WI38 (cell line): ENCODE results near the gene CEP162.
"Not testable (repeated sequence)": the region's sequence is repeated elsewhere in the genome, so short reads cannot be mapped to it uniquely, and the experiment has no call there.

ENCODE experiments used
- H3K4me3 ChIP-seq: 2 replicates; pipeline ENCODE4 v1.5.1; 2011; ENCODE audit warnings: low read depth, mild to moderate bottlenecking, control low read depth, low read length
- TF ChIP-seq, protein P1 (sequence below): IDR thresholded peaks from 2 replicates; pipeline ENCODE4 v1.5.1; 2012; ENCODE audit warnings: low read depth, mild to moderate bottlenecking, control low read depth, low read length

The CEP162 gene

DNA sequence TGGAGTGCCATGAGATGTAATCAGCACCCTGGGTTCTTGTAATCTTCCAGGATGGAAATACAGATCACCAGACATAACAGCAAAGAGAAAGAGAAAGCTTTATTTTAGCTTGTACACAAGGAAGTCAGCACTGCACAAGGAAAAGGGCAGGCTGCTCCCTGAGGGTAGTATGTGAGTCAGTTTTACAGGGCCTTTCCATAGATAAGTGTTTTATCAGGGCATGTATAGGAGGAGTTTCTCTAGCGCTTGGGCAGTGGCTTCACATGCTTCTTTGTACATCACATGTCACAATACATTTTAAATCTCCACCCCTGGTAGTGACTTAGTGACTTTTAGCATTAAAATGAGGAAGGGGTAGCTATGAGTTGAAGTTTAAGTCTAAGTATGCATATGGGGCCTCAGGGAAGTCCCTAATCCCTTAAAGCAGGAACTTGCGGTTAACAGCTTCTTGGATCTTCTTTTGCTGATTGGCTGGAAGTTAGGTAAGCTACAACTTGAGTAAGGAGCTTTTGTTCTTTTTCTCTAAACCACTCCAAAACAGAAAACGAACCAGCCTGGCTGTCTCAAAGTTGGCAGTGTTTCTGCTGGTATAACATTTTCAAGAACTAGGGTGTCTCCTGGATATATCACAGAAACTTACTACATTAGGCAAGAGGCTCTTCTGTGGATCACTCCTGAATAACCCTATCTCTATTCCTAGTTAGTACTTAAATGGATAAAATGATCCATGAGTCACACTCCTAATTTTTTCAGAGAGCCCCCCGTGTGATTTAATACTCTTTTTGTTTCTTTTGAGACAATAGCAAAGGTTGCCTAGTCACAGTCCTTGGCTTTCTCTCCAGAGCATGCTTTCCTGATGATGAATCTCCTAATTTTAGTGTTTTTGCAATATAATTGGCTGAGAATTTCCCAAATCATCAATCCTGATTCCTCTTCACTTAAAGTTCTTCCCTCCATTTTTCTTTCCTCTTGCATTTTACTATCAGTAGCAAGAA lies 133.7 kb downstream of the CEP162 start:
- TF ChIP-seq, protein P1, sequence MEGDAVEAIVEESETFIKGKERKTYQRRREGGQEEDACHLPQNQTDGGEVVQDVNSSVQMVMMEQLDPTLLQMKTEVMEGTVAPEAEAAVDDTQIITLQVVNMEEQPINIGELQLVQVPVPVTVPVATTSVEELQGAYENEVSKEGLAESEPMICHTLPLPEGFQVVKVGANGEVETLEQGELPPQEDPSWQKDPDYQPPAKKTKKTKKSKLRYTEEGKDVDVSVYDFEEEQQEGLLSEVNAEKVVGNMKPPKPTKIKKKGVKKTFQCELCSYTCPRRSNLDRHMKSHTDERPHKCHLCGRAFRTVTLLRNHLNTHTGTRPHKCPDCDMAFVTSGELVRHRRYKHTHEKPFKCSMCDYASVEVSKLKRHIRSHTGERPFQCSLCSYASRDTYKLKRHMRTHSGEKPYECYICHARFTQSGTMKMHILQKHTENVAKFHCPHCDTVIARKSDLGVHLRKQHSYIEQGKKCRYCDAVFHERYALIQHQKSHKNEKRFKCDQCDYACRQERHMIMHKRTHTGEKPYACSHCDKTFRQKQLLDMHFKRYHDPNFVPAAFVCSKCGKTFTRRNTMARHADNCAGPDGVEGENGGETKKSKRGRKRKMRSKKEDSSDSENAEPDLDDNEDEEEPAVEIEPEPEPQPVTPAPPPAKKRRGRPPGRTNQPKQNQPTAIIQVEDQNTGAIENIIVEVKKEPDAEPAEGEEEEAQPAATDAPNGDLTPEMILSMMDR: no peak
- no peak overlapping the region for H3K4me3 ChIP-seq

DNA sequence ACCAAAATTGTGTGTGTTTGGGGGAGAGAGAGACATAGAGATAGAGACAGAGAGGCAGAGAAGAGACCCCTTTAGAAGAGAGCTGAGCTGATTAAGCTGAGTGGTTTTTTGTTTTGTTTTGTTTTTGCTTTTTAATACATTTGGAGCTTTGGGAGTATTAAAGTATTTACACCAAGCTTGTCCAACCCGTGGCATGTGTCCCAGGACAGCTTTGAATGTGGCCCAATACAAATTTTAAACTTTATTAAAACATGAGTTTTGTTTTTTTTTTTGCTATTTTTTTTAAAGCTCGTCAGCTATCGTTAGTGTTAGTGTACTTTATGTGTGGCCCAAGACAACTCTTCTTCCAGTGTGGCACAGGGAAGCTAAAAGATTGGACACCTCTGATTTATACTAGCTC lies 137.9 kb downstream of the CEP162 start:
- TF ChIP-seq, protein P1: no peak

DNA sequence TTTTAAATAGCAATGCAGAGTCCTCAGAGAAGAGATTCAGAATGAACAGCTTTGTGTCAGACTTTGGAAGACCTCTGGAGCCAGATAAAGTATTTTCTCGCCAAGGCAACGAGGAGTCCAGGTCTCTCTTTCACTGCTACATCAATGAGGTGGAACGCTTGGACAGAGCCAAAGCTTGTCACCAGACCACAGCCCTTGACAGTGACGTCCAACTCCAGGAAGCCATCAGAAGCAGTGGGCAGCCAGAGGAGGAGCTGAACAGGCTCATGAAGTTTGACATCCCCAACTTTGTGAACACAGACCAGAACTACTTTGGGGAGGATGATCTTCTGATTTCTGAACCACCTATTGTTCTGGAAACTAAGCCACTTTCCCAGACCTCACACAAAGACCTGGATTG lies 138.4 kb downstream of the CEP162 start:
- TF ChIP-seq, protein P1: no peak
- no peak overlapping the region for H3K4me3 ChIP-seq

More for the DNA sequence above, 137.9 kb downstream of the CEP162 start:
- H3K4me3 ChIP-seq: no peak overlapping the region

DNA sequence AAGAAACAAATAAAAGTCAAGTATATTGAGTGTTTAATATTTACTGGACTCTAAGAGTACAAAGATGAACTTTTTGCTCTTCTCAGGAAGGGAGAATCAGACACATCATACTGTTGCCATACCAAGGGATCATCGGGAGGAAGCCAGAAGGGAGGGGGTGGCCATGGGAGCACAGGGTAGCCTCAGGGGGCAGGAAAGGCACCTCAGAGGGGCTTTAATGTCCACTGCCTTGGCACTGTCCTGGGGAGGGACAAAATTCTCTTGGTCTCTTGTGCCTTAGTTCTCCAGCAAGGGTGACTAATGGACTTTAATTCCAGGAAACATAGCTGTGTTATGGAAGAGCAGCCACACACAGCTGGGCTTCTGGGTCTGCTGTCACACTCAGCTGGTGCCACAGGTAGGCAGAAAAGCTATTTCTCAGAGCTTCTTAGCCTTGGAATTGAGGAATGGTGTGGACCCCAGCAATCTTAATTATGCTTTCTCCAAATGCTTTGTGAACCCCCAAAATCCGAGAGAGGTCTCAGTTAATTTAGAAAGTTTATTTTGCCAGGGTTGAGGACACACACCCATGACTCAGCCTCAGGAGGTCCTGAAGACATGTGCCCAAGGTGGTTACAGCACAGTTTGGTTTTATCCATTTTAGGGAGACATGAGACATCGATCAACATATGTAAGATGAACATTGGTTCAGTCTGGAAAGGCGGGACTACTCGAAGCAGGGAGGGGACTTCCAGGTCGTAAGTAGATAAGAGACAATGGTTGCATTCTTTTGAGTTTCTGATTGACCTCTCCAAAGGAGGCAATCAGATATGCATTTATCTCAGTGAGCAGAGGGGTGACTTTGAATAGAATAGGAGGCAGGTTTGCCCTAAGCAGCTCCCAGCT lies 140.7 kb downstream of the CEP162 start:
- H3K4me3 ChIP-seq: no peak overlapping the region
- TF ChIP-seq, protein P1: no peak

DNA sequence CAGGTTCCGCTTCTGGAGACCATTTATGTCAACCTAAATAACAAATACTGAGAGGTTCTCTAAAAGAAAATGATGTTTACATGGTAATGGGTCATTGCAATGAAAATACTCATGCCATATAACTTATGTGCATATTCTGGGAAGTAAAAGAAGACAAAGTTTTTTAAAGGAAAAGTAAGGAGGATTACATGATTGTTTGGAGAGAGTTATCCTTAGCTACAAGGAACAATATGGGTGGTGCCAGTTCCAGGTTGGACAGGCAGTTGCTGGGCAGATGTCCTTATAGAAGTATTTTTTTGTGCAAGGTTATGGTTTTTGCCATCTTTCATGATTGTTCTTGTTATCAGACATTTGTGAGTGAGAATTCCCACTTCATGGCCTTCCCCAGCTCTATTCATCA lies 141.4 kb downstream of the CEP162 start:
- no peak overlapping the region for H3K4me3 ChIP-seq
- TF ChIP-seq, protein P1: no peak

DNA sequence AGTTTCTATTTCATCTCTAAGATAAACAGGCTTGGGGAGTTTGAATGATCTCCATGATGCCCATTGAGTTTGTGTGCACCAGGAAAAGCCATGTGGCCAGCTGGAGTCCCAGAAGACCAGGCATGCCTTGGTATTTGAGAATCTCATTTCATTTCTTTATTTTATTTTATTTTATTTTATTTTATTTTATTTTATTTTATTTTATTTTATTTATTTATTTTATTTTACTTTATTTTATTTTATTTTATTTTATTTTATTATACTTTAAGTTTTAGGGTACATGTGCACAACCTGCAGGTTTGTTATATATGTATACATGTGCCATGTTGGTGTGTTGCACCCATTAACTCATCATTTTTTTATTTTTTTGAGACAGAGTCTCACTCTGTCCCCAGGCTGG lies 142.7 kb downstream of the CEP162 start:
- not testable (repeated sequence) for H3K4me3 ChIP-seq

DNA sequence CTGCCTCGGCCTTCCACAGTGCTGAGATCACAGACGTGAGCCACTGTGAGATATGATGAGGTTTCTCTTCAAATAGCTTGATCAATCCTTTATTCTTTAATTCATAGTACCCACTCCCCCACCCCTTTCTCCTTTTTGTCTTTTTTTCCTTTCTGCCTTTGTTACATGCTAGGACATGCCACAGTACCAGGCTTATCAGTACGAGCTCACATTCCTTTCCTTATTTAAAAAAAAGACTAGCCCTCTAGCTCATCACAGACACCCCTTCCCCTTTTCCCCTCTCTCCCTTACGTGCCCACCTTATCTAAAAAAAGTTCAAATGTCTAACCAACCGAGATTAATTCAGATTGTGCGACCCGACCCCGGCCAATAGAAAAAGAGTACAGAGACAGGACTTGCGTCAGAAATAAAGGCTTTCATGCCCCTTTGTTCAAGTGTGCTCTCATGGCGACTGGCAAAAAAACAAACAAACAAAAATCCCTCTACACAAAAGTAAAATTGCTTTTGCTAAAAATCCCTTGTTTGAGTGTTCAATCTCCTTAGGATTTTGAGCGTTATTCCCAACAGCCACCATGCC lies 144.7 kb downstream of the CEP162 start:
- H3K4me3 ChIP-seq: no peak overlapping the region

More for the DNA sequence above, 144.7 kb downstream of the CEP162 start:
- TF ChIP-seq, protein P1: no peak
